GM19328 (cell line): ENCODE results near the gene SIT1.
"Not testable (repeated sequence)": the region's sequence is repeated elsewhere in the genome, so short reads cannot be mapped to it uniquely, and the experiment has no call there.

Experiments used
- ATAC-seq: cut with Tn5 transposase; IDR thresholded peaks from one replicate; pipeline ENCODE4 v1.9.1; 2021; ENCODE audit warnings: mild to moderate bottlenecking, moderate library complexity; ENCODE audit not compliant: unreplicated experiment

SIT1 gene

GRCh38 chr9:35638751-35639150 is 12.0 kb downstream of the SIT1 start:
- ATAC-seq: not testable (repeated sequence)

- ATAC-seq: not testable (repeated sequence)
These were observed 13.2 kb downstream of the SIT1 start for GRCh38 chr9:35637427-35637955.

- not testable (repeated sequence) for ATAC-seq
These were observed 13.9 kb downstream of the SIT1 start for GRCh38 chr9:35636877-35637246.

GRCh38 chr9:35636135-35636876 is 14.4 kb downstream of the SIT1 start:
- ATAC-seq: no peak

- no peak for ATAC-seq
These were observed 15.0 kb downstream of the SIT1 start for GRCh38 chr9:35635730-35636129.

GRCh38 chr9:35629597-35629996 is 21.1 kb downstream of the SIT1 start:
- no peak for ATAC-seq

- no peak for ATAC-seq
These were observed 22.2 kb downstream of the SIT1 start for GRCh38 chr9:35628389-35628991.

- ATAC-seq: no peak
These were observed 23.2 kb downstream of the SIT1 start for GRCh38 chr9:35627575-35627974.

GRCh38 chr9:35619800-35620158 is 31.0 kb downstream of the SIT1 start:
- ATAC-seq: peak; percentile 44

GRCh38 chr9:35618854-35619799 is 31.6 kb downstream of the SIT1 start:
- peak; percentile 41 for ATAC-seq

GRCh38 chr9:35618325-35618727 is 32.4 kb downstream of the SIT1 start, which contains the start of gene CD72:
Gene CD72, minus strand, starts transcription at chr9:35618413. Its CDS starts 110 bp downstream, at chr9:35618303.
- ATAC-seq: no peak

GRCh38 chr9:35617548-35617947 is 33.2 kb downstream of the SIT1 start:
- no peak for ATAC-seq

GRCh38 chr9:35616681-35617459 is 33.9 kb downstream of the SIT1 start:
- ATAC-seq: no peak

GRCh38 chr9:35615981-35616680 is 34.6 kb downstream of the SIT1 start:
- ATAC-seq: no peak

- no peak for ATAC-seq
These were observed 37.9 kb downstream of the SIT1 start for GRCh38 chr9:35612843-35613242.

GRCh38 chr9:35612066-35612465 is 38.7 kb downstream of the SIT1 start:
- ATAC-seq: not testable (repeated sequence)

GRCh38 chr9:35611230-35611797 is 39.4 kb downstream of the SIT1 start:
- ATAC-seq: no peak

- no peak for ATAC-seq
These were observed 40.9 kb downstream of the SIT1 start for GRCh38 chr9:35609820-35610163.

GRCh38 chr9:35609001-35609819 is 41.5 kb downstream of the SIT1 start:
- no peak for ATAC-seq
